ENCODE data around the gene CORO2A.

GRCh38 chr9:98074115-98074990 is 118.1 kb downstream of the CORO2A start:
- peak; percentile 98 for TF ChIP-seq CTCF (conservative IDR thresholded peaks at IDR 0.05)
- no peak for TF ChIP-seq ZFX (IDR thresholded peaks at IDR 0.05)
